B cell (primary cell): ENCODE measurements around the gene TSHB. TPM values are rescaled to one million over a fixed set of nuclear protein-coding genes. Genes with fewer than 3 reads are reported as not detected.

ENCODE experiments used
- ATAC-seq: fragments of 200-7000 bp; cut with Tn5 transposase; one replicate; pipeline ENCODE4 v1.10.0; 2021; ENCODE audit warnings: low read depth, mild to moderate bottlenecking, moderate number of reproducible peaks, moderate library complexity
- CTCF ChIA-PET: fragments of 350-600 bp; sonication (Branson Sonifier 250); formaldehyde crosslinking; loops from one replicate; lab custom pipeline; 2021; ENCODE audit warnings: antibody characterized with exemption, inconsistent platforms; lab: Charles Lee
- POLR2A ChIA-PET: fragments of 350-600 bp; sonication (Branson Sonifier 250); formaldehyde crosslinking; loops from one replicate; lab custom pipeline; 2021; ENCODE audit warnings: antibody characterized with exemption; lab: Charles Lee
- DNase-seq: peaks from one replicate; pipeline ENCODE4 v3.0.0; 2013
- H2AFZ ChIP-seq: 2 replicates; pipeline ENCODE4 v1.6.1; 2012; ENCODE audit warnings: mild to moderate bottlenecking, low read depth, low read length; ENCODE audit not compliant: insufficient read depth, poor library complexity, severe bottlenecking
- H3K27ac ChIP-seq, 2 donors: 1 replicate in 1 of 2; 2 replicates in 1 of 2; pipeline ENCODE4 v1.5.1; 2012 to 2013; ENCODE audit warnings: low read length in 2 of 2, mild to moderate bottlenecking in 2 of 2, moderate library complexity in 1 of 2
- H3K27me3 ChIP-seq, 4 experiments: fragments of 200-600 bp in 1 of 4; sonication (generic) in 1 of 4; replicated peaks in 1 of 4; 1 replicate in 2 of 4; 2 replicates in 2 of 4; pipeline versions ENCODE4 v1.6.1 to v1.7.0; 2013 to 2016; ENCODE audit warnings: low read length in 3 of 4, mild to moderate bottlenecking in 2 of 4, mixed read lengths in 1 of 4, moderate library complexity in 1 of 4; ENCODE audit not compliant: insufficient read depth in 4 of 4, control insufficient read depth in 3 of 4; ENCODE audit errors: control extremely low read depth in 1 of 4
- H3K36me3 ChIP-seq, 2 experiments: replicated peaks in 1 of 2; 1 replicate in 1 of 2; 2 replicates in 1 of 2; pipeline versions ENCODE4 v1.6.1 to v1.7.1; 2013; ENCODE audit warnings: low read length in 1 of 2; ENCODE audit not compliant: insufficient read depth in 2 of 2, control insufficient read depth in 1 of 2; ENCODE audit errors: control extremely low read depth in 1 of 2, extremely low read depth in 1 of 2
- H3K4me1 ChIP-seq, 2 donors: fragments of 200-600 bp in 1 of 2; sonication (generic) in 1 of 2; 1 replicate in 1 of 2; 2 replicates in 1 of 2; pipeline versions ENCODE4 v1.5.1 to v1.6.1; 2013 to 2017; ENCODE audit warnings: low read length in 2 of 2; ENCODE audit not compliant: control insufficient read depth in 2 of 2, insufficient read depth in 2 of 2
- H3K4me2 ChIP-seq: replicated peaks from 2 replicates; pipeline ENCODE3; 2012; ENCODE audit warnings: mild to moderate bottlenecking, low read depth, low read length; ENCODE audit not compliant: poor library complexity, severe bottlenecking
- H3K4me3 ChIP-seq, 5 experiments: fragments of 200-600 bp in 1 of 5; sonication (generic) in 1 of 5; 1 replicate in 3 of 5; 2 replicates in 2 of 5; pipeline versions ENCODE4 v1.5.1 to v1.7.0; 2011 to 2016; ENCODE audit warnings: low read length in 4 of 5, mild to moderate bottlenecking in 4 of 5, low read depth in 2 of 5, control low read depth in 1 of 5, moderate library complexity in 1 of 5; ENCODE audit not compliant: insufficient read depth in 1 of 5; ENCODE audit errors: control extremely low read depth in 1 of 5, extremely low read depth in 1 of 5
- H3K79me2 ChIP-seq: fragments of 200-600 bp; sonication (generic); one replicate; pipeline ENCODE4 v1.6.0; 2016; ENCODE audit warnings: low read length; ENCODE audit not compliant: control insufficient read depth, insufficient read depth
- H3K9ac ChIP-seq: fragments of 200-600 bp; sonication (generic); 2 replicates; pipeline ENCODE4 v1.6.1; 2017; ENCODE audit warnings: mild to moderate bottlenecking, low read length, moderate library complexity
- H3K9me3 ChIP-seq, 3 donors: one replicate each; pipeline versions ENCODE4 v1.6.1 to v1.7.1; 2013; ENCODE audit warnings: low read length in 2 of 3; ENCODE audit not compliant: control insufficient read depth in 2 of 3, insufficient read depth in 1 of 3; ENCODE audit errors: control extremely low read depth in 1 of 3
- H4K20me1 ChIP-seq: 2 replicates; pipeline ENCODE4 v1.6.0; 2012; ENCODE audit warnings: mild to moderate bottlenecking, low read length; ENCODE audit not compliant: insufficient read depth, control insufficient read depth, poor library complexity, severe bottlenecking
- H3K27ac Mint-ChIP-seq: one replicate; pipeline ENCODE4 v1.8.0; 2021; ENCODE audit warnings: mixed read lengths
- H3K27me3 Mint-ChIP-seq: one replicate; pipeline ENCODE4 v1.8.0; 2021; ENCODE audit warnings: mixed read lengths
- H3K4me1 Mint-ChIP-seq: one replicate; pipeline ENCODE4 v1.8.0; 2021; ENCODE audit warnings: mixed read lengths
- H3K4me3 Mint-ChIP-seq: one replicate; pipeline ENCODE4 v1.8.0; 2021; ENCODE audit warnings: mixed read lengths
- H3K9me3 Mint-ChIP-seq: one replicate; pipeline ENCODE4 v1.8.0; 2022; ENCODE audit warnings: mixed read lengths; ENCODE audit not compliant: insufficient read depth
- EZH2 ChIP-seq: IDR thresholded peaks from 2 replicates; pipeline ENCODE4 v1.6.1; 2012; ENCODE audit warnings: borderline replicate concordance, low read depth, mild to moderate bottlenecking, moderate library complexity, low read length; ENCODE audit not compliant: insufficient read depth, poor library complexity, severe bottlenecking
- WGBS: methylation state at CpG from one replicate; pipeline ENCODE4 v1.1.5; 2013; ENCODE audit warnings: missing lambda C conversion rate; ENCODE audit not compliant: insufficient coverage; 5-methylcytosine and 5-hydroxymethylcytosine counted together
- intact Hi-C: fragments of 100-400 bp; cut with micrococcal nuclease; formaldehyde crosslinking; loops from one replicate; pipeline ENCODE4 v1.10.0; 2022
- polyA plus RNA-seq: library from polyadenylated mRNA; depleted of rRNA; stranded (reverse); fragments of >200 nt; gene quantifications from 2 replicates; pipeline ENCODE4 v1.2.3, GENCODE V29; 2012
- total RNA-seq, 2 donors: library from RNA; stranded (reverse); fragments of 120-200 nt in 1 of 2; gene quantifications; 1 replicate in 1 of 2; 2 replicates in 1 of 2; pipeline versions ENCODE4 v1.2.3 to v1.2.4, GENCODE V29; 2013 to 2022
- TF ChIP-seq, protein P1 (sequence below): fragments of 200-600 bp; IDR thresholded peaks from one replicate; pipeline ENCODE4 v1.8.0; 2022; ENCODE audit warnings: antibody characterized with exemption, mild to moderate bottlenecking

The TSHB gene
- total and polyA plus RNA-seq, 2 donors (not counting 1 experiment from before 2014, with no cell fraction given), result not detected

DNA sequence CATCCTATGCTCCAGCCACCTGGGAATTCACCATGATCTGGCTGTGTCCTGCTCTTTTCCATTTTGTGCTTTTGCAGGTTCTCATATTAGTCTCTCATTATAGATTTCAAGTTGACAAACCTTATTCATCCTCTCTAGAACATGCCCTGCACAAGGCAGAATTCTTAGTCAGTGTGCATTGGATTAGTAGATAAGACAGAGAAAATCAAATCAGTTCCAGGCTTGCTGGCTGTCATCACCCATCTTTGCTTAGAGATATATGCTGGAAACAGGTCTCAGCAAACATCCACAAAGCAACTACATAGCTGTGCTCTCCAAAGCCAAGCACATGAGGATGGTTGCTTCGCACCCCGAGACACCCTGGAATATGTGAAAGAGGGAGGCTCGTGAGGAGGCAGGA is 34.8 kb downstream of the TSHB start:
- H4K20me1 ChIP-seq, result no peaks in the 10 kb centered on the region
- TF ChIP-seq, protein P1, sequence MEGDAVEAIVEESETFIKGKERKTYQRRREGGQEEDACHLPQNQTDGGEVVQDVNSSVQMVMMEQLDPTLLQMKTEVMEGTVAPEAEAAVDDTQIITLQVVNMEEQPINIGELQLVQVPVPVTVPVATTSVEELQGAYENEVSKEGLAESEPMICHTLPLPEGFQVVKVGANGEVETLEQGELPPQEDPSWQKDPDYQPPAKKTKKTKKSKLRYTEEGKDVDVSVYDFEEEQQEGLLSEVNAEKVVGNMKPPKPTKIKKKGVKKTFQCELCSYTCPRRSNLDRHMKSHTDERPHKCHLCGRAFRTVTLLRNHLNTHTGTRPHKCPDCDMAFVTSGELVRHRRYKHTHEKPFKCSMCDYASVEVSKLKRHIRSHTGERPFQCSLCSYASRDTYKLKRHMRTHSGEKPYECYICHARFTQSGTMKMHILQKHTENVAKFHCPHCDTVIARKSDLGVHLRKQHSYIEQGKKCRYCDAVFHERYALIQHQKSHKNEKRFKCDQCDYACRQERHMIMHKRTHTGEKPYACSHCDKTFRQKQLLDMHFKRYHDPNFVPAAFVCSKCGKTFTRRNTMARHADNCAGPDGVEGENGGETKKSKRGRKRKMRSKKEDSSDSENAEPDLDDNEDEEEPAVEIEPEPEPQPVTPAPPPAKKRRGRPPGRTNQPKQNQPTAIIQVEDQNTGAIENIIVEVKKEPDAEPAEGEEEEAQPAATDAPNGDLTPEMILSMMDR, result no peak
- H3K79me2 ChIP-seq, result no peaks in the 10 kb centered on the region
- no peaks in the 10 kb centered on the region for H3K9me3 ChIP-seq
- H3K9ac ChIP-seq, result no peak overlapping the region
- intact Hi-C loops, result no loop called here
- WGBS, result 100% methylated on average over 3 of the region's 3 CpGs
- peaks cover 13 to 16% of the 10 kb centered on the region in 2 donors for H3K4me1 ChIP-seq
- no peak overlapping the region for H3K27ac ChIP-seq
- H2AFZ ChIP-seq, result no peak overlapping the region
- no peaks in the 10 kb centered on the region for H3K36me3 ChIP-seq
- DNase-seq (no peak), ATAC-seq (no peak)
- no peak overlapping the region for H3K4me2 ChIP-seq
- Mint-ChIP-seq H3K4me3 (no peak overlapping the region), H3K27ac (no peak overlapping the region), H3K27me3 (no peaks in the 10 kb centered on the region), H3K4me1 (peaks cover 19% of the 10 kb centered on the region), H3K9me3 (peaks cover 3% of the 10 kb centered on the region)
- H3K27me3 ChIP-seq, result no peaks in the 10 kb centered on the region
- H3K4me3 ChIP-seq, result no peak overlapping the region
- ChIA-PET CTCF (interaction anchor here (3.9 kb wide), 1 partner anchor 11 kb away, joined by 17 read pairs; no protein-coding TSS in a partner anchor), POLR2A (no interaction called here)

- no peak overlapping the region for H3K27ac ChIP-seq
- H2AFZ ChIP-seq, result no peak overlapping the region
- CTCF ChIA-PET, result interaction anchor here (0.9 to 3.9 kb wide), 3 partner anchors 12 to 718 kb away, joined by 3 to 17 read pairs (median 3); no protein-coding TSS in a partner anchor
- no peak for DNase-seq
- no peak overlapping the region for H3K4me2 ChIP-seq
- H4K20me1 ChIP-seq, result no peaks in the 10 kb centered on the region
- H3K4me1 Mint-ChIP-seq, result peaks cover 19% of the 10 kb centered on the region
- no peak overlapping the region for H3K4me3 ChIP-seq
- H3K27me3 ChIP-seq, result no peaks in the 10 kb centered on the region
- no peaks in the 10 kb centered on the region for H3K27me3 Mint-ChIP-seq
- H3K36me3 ChIP-seq, result no peaks in the 10 kb centered on the region
- TF ChIP-seq, protein P1, result no peak
- no peak for TF ChIP-seq EZH2
- POLR2A ChIA-PET, result no interaction called here
- no peaks in the 10 kb centered on the region for H3K79me2 ChIP-seq
- no peak for ATAC-seq
- no peak overlapping the region for H3K9ac ChIP-seq
- H3K4me1 ChIP-seq, result peaks cover 13 to 16% of the 10 kb centered on the region in 2 donors
- 100% methylated on average over 2 of the region's 6 CpGs for WGBS
- H3K9me3 Mint-ChIP-seq, result peaks cover 3% of the 10 kb centered on the region
- H3K4me3 Mint-ChIP-seq, result no peak overlapping the region
- no peaks in the 10 kb centered on the region for H3K9me3 ChIP-seq
- intact Hi-C loops, result no loop called here
- H3K27ac Mint-ChIP-seq, result no peak overlapping the region
These were observed 35.4 kb downstream of the TSHB start for GRCh38 chr1:115065021-115065420.
